ENCODE data around the gene TIGD4.

TIGD4 gene

GRCh38 chr4:152779513-152780266 is at the start of gene TIGD4, which contains the start of gene ARFIP1:
TIGD4 (minus strand) TSS chr4:152779730; CDS start chr4:152771004, 8,726 bp downstream.
ARFIP1 (plus strand) TSS chr4:152779954; CDS start chr4:152829634, 49,680 bp downstream.
- in situ Hi-C loops (cut with MboI; ENCODE audit: low sequenced_read_pairs): no loop called here

GRCh38 chr4:152828122-152828521 is 48.6 kb upstream of the TIGD4 start:
- in situ Hi-C loops (cut with MboI; ENCODE audit: low sequenced_read_pairs): no loop called here

GRCh38 chr4:152825336-152825735 is 45.8 kb upstream of the TIGD4 start:
- in situ Hi-C loops (cut with MboI; ENCODE audit: low sequenced_read_pairs): no loop called here

GRCh38 chr4:152824561-152824960 is 45.0 kb upstream of the TIGD4 start:
- in situ Hi-C loops (cut with MboI; ENCODE audit: low sequenced_read_pairs): no loop called here

- in situ Hi-C loops (cut with MboI; ENCODE audit: low sequenced_read_pairs): no loop called here
Observed at GRCh38 chr4:152822323-152822722, 42.8 kb upstream of the TIGD4 start.

- in situ Hi-C loops (cut with MboI; ENCODE audit: low sequenced_read_pairs): no loop called here
Observed at GRCh38 chr4:152820073-152820472, 40.5 kb upstream of the TIGD4 start.

GRCh38 chr4:152819026-152819645 is 39.6 kb upstream of the TIGD4 start:
- in situ Hi-C loops (cut with MboI; ENCODE audit: low sequenced_read_pairs): no loop called here

GRCh38 chr4:152817331-152817730 is 37.8 kb upstream of the TIGD4 start:
- in situ Hi-C loops (cut with MboI; ENCODE audit: low sequenced_read_pairs): no loop called here

- in situ Hi-C loops (cut with MboI; ENCODE audit: low sequenced_read_pairs): no loop called here
Observed at GRCh38 chr4:152815078-152815477, 35.5 kb upstream of the TIGD4 start.

GRCh38 chr4:152810715-152811287 is 31.3 kb upstream of the TIGD4 start:
- in situ Hi-C loops (cut with MboI; ENCODE audit: low sequenced_read_pairs): no loop called here

GRCh38 chr4:152808670-152809069 is 29.1 kb upstream of the TIGD4 start:
- in situ Hi-C loops (cut with MboI; ENCODE audit: low sequenced_read_pairs): no loop called here

GRCh38 chr4:152807294-152807829 is 27.8 kb upstream of the TIGD4 start:
- in situ Hi-C loops (cut with MboI; ENCODE audit: low sequenced_read_pairs): no loop called here

- in situ Hi-C loops (cut with MboI; ENCODE audit: low sequenced_read_pairs): no loop called here
Observed at GRCh38 chr4:152806501-152807125, 27.1 kb upstream of the TIGD4 start.

GRCh38 chr4:152805818-152806217 is 26.3 kb upstream of the TIGD4 start:
- in situ Hi-C loops (cut with MboI; ENCODE audit: low sequenced_read_pairs): no loop called here

- in situ Hi-C loops (cut with MboI; ENCODE audit: low sequenced_read_pairs): no loop called here
Observed at GRCh38 chr4:152805071-152805650, 25.6 kb upstream of the TIGD4 start.

GRCh38 chr4:152803541-152803940 is 24.0 kb upstream of the TIGD4 start:
- in situ Hi-C loops (cut with MboI; ENCODE audit: low sequenced_read_pairs): no loop called here

GRCh38 chr4:152795891-152796290 is 16.4 kb upstream of the TIGD4 start:
- in situ Hi-C loops (cut with MboI; ENCODE audit: low sequenced_read_pairs): no loop called here

GRCh38 chr4:152786627-152787026 is 7.1 kb upstream of the TIGD4 start:
- in situ Hi-C loops (cut with MboI; ENCODE audit: low sequenced_read_pairs): no loop called here

- in situ Hi-C loops (cut with MboI; ENCODE audit: low sequenced_read_pairs): no loop called here
Observed at GRCh38 chr4:152785639-152786615, 6.4 kb upstream of the TIGD4 start.

Measured in HL-60/S4 treated with retinoic acid at 250 ng/mL for 4 days and 3 days (cell line).